WTC11 (cell line): ENCODE data around the gene RRP12. TPM values are rescaled to one million over a fixed set of nuclear protein-coding genes. Genes with fewer than 3 reads are reported as not detected.

ENCODE experiments used
- ATAC-seq: fragments of 200-7000 bp; cut with Tn5 transposase; 2 replicates; pipeline ENCODE4 v1.10.0; 2021; ENCODE audit warnings: mild to moderate bottlenecking, moderate library complexity
- CTCF ChIA-PET: fragments of 300-600 bp; sonication (Branson Sonifier 250); formaldehyde crosslinking; loops from one replicate; lab custom pipeline; 2021; ENCODE audit warnings: antibody characterized with exemption; lab: Charles Lee
- POLR2A ChIA-PET: fragments of 350-600 bp; sonication (Branson Sonifier 250); formaldehyde crosslinking; loops from one replicate; lab custom pipeline; 2021; ENCODE audit warnings: antibody characterized with exemption; lab: Charles Lee
- DNase-seq: peaks from one replicate; pipeline ENCODE4 v3.0.0; 2021; ENCODE audit warnings: low spot score
- H3K27ac Mint-ChIP-seq: 2 replicates; pipeline ENCODE4 v1.8.0; 2021; ENCODE audit warnings: mixed read lengths
- H3K27me3 Mint-ChIP-seq: 2 replicates; pipeline ENCODE4 v1.8.0; 2021; ENCODE audit warnings: low read depth, mild to moderate bottlenecking, moderate library complexity, mixed read lengths
- H3K36me3 Mint-ChIP-seq: 2 replicates; pipeline ENCODE4 v1.8.0; 2021; ENCODE audit warnings: mixed read lengths
- H3K4me1 Mint-ChIP-seq: 2 replicates; pipeline ENCODE4 v1.8.0; 2022; ENCODE audit warnings: mixed read lengths
- H3K4me3 Mint-ChIP-seq: 2 replicates; pipeline ENCODE4 v1.8.0; 2021; ENCODE audit warnings: mild to moderate bottlenecking, moderate library complexity, mixed read lengths
- H3K9me3 Mint-ChIP-seq: 2 replicates; pipeline ENCODE4 v1.8.0; 2021; ENCODE audit warnings: mixed read lengths
- ATF1 ChIP-seq: sonication (generic); formaldehyde crosslinking; IDR thresholded peaks from 2 replicates; pipeline ENCODE4 v1.8.1; 2023; ENCODE audit warnings: mild to moderate bottlenecking, moderate library complexity, missing genetic modification reagents
- CREB1 ChIP-seq: sonication (generic); formaldehyde crosslinking; IDR thresholded peaks from 2 replicates; pipeline ENCODE4 v1.8.0; 2023; ENCODE audit warnings: mild to moderate bottlenecking, missing genetic modification reagents
- CREM ChIP-seq: sonication (generic); formaldehyde crosslinking; IDR thresholded peaks from 2 replicates; pipeline ENCODE4 v1.8.1; 2022; ENCODE audit warnings: mild to moderate bottlenecking, missing genetic modification reagents, moderate library complexity
- E2F1 ChIP-seq: sonication (generic); formaldehyde crosslinking; IDR thresholded peaks from 2 replicates; pipeline ENCODE4 v1.8.0; 2022; ENCODE audit warnings: mild to moderate bottlenecking, missing genetic modification reagents
- EMX1 ChIP-seq: fragments of 250-450 bp; sonication (Bioruptor Pico); IDR thresholded peaks from 2 replicates; pipeline ENCODE4 v1.8.0; 2021; ENCODE audit warnings: mild to moderate bottlenecking
- FOXJ3 ChIP-seq: sonication (generic); formaldehyde crosslinking; IDR thresholded peaks from 2 replicates; pipeline ENCODE4 v1.9.0; 2021; ENCODE audit warnings: missing genetic modification reagents, mild to moderate bottlenecking, borderline replicate concordance
- FOXK1 ChIP-seq: sonication (generic); formaldehyde crosslinking; IDR thresholded peaks from 2 replicates; pipeline ENCODE4 v1.8.0; 2022; ENCODE audit warnings: mild to moderate bottlenecking, moderate library complexity, missing genetic modification reagents
- FOXP1 ChIP-seq: sonication (generic); formaldehyde crosslinking; IDR thresholded peaks from 2 replicates; pipeline ENCODE4 v1.8.0; 2022; ENCODE audit warnings: missing genetic modification reagents, mild to moderate bottlenecking, moderate library complexity, borderline replicate concordance
- GABPB1 ChIP-seq: sonication (generic); formaldehyde crosslinking; IDR thresholded peaks from 2 replicates; pipeline ENCODE4 v1.8.1; 2023; ENCODE audit warnings: mild to moderate bottlenecking, missing genetic modification reagents
- GRHL2 ChIP-seq: fragments of 250-450 bp; sonication (Bioruptor Pico); IDR thresholded peaks from 2 replicates; pipeline ENCODE4 v1.8.0; 2022; ENCODE audit warnings: mild to moderate bottlenecking, moderate library complexity; ENCODE audit not compliant: insufficient replicate concordance, severe bottlenecking
- GTF2I ChIP-seq: fragments of 250-450 bp; sonication (Bioruptor Pico); conservative IDR thresholded peaks from 2 replicates; pipeline ENCODE4 v1.4.0; 2021; ENCODE audit warnings: mild to moderate bottlenecking
- HMGXB4 ChIP-seq: sonication (generic); formaldehyde crosslinking; IDR thresholded peaks from 2 replicates; pipeline ENCODE4 v1.8.1; 2023; ENCODE audit warnings: mild to moderate bottlenecking, moderate library complexity, missing genetic modification reagents
- KAT7 ChIP-seq: sonication (generic); formaldehyde crosslinking; IDR thresholded peaks from 2 replicates; pipeline ENCODE4 v1.8.1; 2023; ENCODE audit warnings: missing genetic modification reagents, mild to moderate bottlenecking, borderline replicate concordance
- MXD4 ChIP-seq: fragments of 250-450 bp; sonication (Bioruptor Pico); IDR thresholded peaks from 2 replicates; pipeline ENCODE4 v1.8.0; 2021; ENCODE audit warnings: mild to moderate bottlenecking, moderate library complexity, borderline replicate concordance
- MYBL2 ChIP-seq: sonication (generic); formaldehyde crosslinking; IDR thresholded peaks from 2 replicates; pipeline ENCODE4 v1.8.1; 2023; ENCODE audit warnings: mild to moderate bottlenecking, moderate library complexity, missing genetic modification reagents
- NR2C2 ChIP-seq: sonication (generic); formaldehyde crosslinking; IDR thresholded peaks from 2 replicates; pipeline ENCODE4 v1.8.0; 2022; ENCODE audit warnings: mild to moderate bottlenecking, missing genetic modification reagents
- RELA ChIP-seq: sonication (generic); formaldehyde crosslinking; IDR thresholded peaks from 2 replicates; pipeline ENCODE4 v1.8.1; 2022; ENCODE audit warnings: missing genetic modification reagents, mild to moderate bottlenecking, borderline replicate concordance
- SMAD4 ChIP-seq: sonication (generic); formaldehyde crosslinking; IDR thresholded peaks from 2 replicates; pipeline ENCODE4 v1.8.0; 2022; ENCODE audit warnings: mild to moderate bottlenecking, missing genetic modification reagents
- SOX15 ChIP-seq: fragments of 250-450 bp; sonication (Bioruptor Pico); IDR thresholded peaks from 2 replicates; pipeline ENCODE4 v1.9.0; 2021; ENCODE audit warnings: mild to moderate bottlenecking
- SP1 ChIP-seq: sonication (generic); formaldehyde crosslinking; conservative IDR thresholded peaks from 2 replicates; pipeline ENCODE4 v1.8.1; 2022; ENCODE audit warnings: missing genetic modification reagents
- ZNF423 ChIP-seq: fragments of 250-450 bp; sonication (Bioruptor Pico); IDR thresholded peaks from 2 replicates; pipeline ENCODE4 v2.1.2; 2022; ENCODE audit warnings: mild to moderate bottlenecking, moderate library complexity
- ZNF671 ChIP-seq: fragments of 250-450 bp; sonication (Bioruptor Pico); IDR thresholded peaks from 2 replicates; pipeline ENCODE4 v1.8.0; 2021; ENCODE audit warnings: mild to moderate bottlenecking
- total RNA-seq: library from RNA; stranded (reverse); gene quantifications from 3 replicates; pipeline ENCODE4 v1.2.3, GENCODE V29; 2021
- TF ChIP-seq, protein P1 (sequence below): sonication (generic); formaldehyde crosslinking; IDR thresholded peaks from 2 replicates; pipeline ENCODE4 v1.8.1; 2022; ENCODE audit warnings: low read depth, mild to moderate bottlenecking, moderate library complexity, missing genetic modification reagents, borderline replicate concordance
- TF ChIP-seq, protein P2 (sequence below): fragments of 250-450 bp; sonication (Bioruptor Pico); IDR thresholded peaks from 2 replicates; pipeline ENCODE4 v1.9.0; 2021; ENCODE audit warnings: moderate library complexity, mild to moderate bottlenecking, inconsistent platforms, borderline replicate concordance
- TF ChIP-seq, protein P3 (sequence below): fragments of 250-450 bp; sonication (Bioruptor Pico); IDR thresholded peaks from 2 replicates; pipeline ENCODE4 v1.9.0; 2021; ENCODE audit warnings: mild to moderate bottlenecking
- TF ChIP-seq, protein P4 (sequence below): sonication (generic); formaldehyde crosslinking; IDR thresholded peaks from 2 replicates; pipeline ENCODE4 v1.8.0; 2022; ENCODE audit warnings: mild to moderate bottlenecking, missing genetic modification reagents
- TF ChIP-seq, protein P5 (sequence below): fragments of 250-450 bp; sonication (Bioruptor Pico); IDR thresholded peaks from 2 replicates; pipeline ENCODE4 v2.1.2; 2022; ENCODE audit warnings: mild to moderate bottlenecking, moderate library complexity
- TF ChIP-seq, protein P6 (sequence below): fragments of 200-600 bp; IDR thresholded peaks from 2 replicates; pipeline ENCODE4 v1.8.0; 2022; ENCODE audit warnings: antibody characterized with exemption

The RRP12 gene
- total RNA-seq, 1 experiment from 2014 or later = 56.6 TPM

- TF ChIP-seq ZNF423 (no peak), MXD4 (CRISPR knock-in tag) (no peak), NR2C2 (CRISPR knock-in tag) (no peak), FOXJ3 (no peak), ATF1 (no peak), EMX1 (CRISPR knock-in tag) (no peak), E2F1 (CRISPR knock-in tag) (no peak), FOXK1 (CRISPR knock-in tag) (no peak), FOXP1 (CRISPR knock-in tag) (no peak)
- TF ChIP-seq, protein P1, sequence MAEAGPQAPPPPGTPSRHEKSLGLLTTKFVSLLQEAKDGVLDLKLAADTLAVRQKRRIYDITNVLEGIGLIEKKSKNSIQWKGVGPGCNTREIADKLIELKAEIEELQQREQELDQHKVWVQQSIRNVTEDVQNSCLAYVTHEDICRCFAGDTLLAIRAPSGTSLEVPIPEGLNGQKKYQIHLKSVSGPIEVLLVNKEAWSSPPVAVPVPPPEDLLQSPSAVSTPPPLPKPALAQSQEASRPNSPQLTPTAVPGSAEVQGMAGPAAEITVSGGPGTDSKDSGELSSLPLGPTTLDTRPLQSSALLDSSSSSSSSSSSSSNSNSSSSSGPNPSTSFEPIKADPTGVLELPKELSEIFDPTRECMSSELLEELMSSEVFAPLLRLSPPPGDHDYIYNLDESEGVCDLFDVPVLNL (CRISPR knock-in tag) = no peak
- TF ChIP-seq, protein P2, sequence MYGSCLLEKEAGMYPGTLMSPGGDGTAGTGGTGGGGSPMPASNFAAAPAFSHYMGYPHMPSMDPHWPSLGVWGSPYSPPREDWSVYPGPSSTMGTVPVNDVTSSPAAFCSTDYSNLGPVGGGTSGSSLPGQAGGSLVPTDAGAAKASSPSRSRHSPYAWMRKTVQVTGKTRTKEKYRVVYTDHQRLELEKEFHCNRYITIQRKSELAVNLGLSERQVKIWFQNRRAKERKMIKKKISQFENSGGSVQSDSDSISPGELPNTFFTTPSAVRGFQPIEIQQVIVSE (CRISPR knock-in tag) = no peak
- TF ChIP-seq, all 79 proteins: peak for 0
- H3K4me1 Mint-ChIP-seq = peaks cover 13% of the 10 kb centered on the region
- H3K27me3 Mint-ChIP-seq = no peaks in the 10 kb centered on the region
- ChIA-PET POLR2A (no interaction called here), CTCF (interaction anchor here (1.5 kb wide), 1 partner anchor 15 kb away, joined by 5 read pairs; no protein-coding TSS in a partner anchor)
- H3K27ac Mint-ChIP-seq = no peak overlapping the region
- DNase-seq (no peak), ATAC-seq (no peak)
- H3K9me3 Mint-ChIP-seq = no peaks in the 10 kb centered on the region
- H3K4me3 Mint-ChIP-seq = no peak overlapping the region
- H3K36me3 Mint-ChIP-seq = no peaks in the 10 kb centered on the region
These were observed 2.9 kb upstream of the RRP12 start for GRCh38 chr10:97404044-97404443.

DNA sequence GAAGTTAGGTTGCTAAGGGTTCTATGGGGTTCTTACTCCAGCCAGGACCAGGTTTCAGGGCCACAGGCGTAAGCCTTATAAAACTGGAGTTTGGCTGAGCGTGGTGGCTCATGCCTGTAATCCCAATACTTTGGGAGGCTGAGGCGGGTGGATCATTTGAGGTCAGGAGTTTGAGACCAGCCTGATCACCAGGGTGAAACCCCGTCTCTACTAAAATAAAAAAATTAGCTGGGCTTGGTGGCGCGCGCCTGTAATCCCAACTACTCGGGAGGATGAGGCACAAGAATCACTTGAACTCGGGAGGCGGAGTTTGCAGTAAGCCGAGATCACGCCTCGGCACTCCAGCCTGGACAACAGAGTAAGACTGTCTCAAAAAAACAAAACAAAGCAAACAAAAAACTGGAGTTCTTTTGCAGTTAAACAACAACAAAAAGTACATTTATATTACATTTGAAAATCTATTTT, 347 bp upstream of the RRP12 start:
- peak overlapping the region; percentile 90 for H3K4me3 Mint-ChIP-seq
- POLR2A ChIA-PET = interaction anchor here (0.6 to 2.1 kb wide), 6 partner anchors 18 to 335 kb away, joined by 3 to 7 read pairs (median 4); partner anchors contain the start of genes FRAT1 and ZFYVE27
- peaks cover 8% of the 10 kb centered on the region; the same call in 1 of the 2 replicates for H3K36me3 Mint-ChIP-seq
- peaks cover 13% of the 10 kb centered on the region for H3K4me1 Mint-ChIP-seq
- no peak for DNase-seq
- CTCF ChIA-PET = interaction anchor here (0.7 to 2.5 kb wide), 18 partner anchors 17 to 328 kb away, joined by 3 to 16 read pairs (median 4); partner anchors contain the start of genes ANKRD2 and PI4K2A
- no peaks in the 10 kb centered on the region for H3K27me3 Mint-ChIP-seq
- no peaks in the 10 kb centered on the region for H3K9me3 Mint-ChIP-seq
- no peak for ATAC-seq
- peak overlapping the region; percentile 84 for H3K27ac Mint-ChIP-seq
- TF ChIP-seq CREM = 0 out of 2 replicates have a peak, but pooled peaks have one; percentile 0
- 0 out of 2 replicates have a peak, but pooled peaks have one; percentile 3 for TF ChIP-seq GABPB1 (CRISPR knock-in tag)
- TF ChIP-seq MYBL2 (CRISPR knock-in tag) = no peak
- no peak for TF ChIP-seq CREB1 (CRISPR knock-in tag)
- no peak for TF ChIP-seq HMGXB4 (CRISPR knock-in tag)
- no peak for TF ChIP-seq SP1 (CRISPR knock-in tag)
- TF ChIP-seq SMAD4 (CRISPR knock-in tag) = no peak
- TF ChIP-seq KAT7 (CRISPR knock-in tag) = no peak
- TF ChIP-seq, protein P3, sequence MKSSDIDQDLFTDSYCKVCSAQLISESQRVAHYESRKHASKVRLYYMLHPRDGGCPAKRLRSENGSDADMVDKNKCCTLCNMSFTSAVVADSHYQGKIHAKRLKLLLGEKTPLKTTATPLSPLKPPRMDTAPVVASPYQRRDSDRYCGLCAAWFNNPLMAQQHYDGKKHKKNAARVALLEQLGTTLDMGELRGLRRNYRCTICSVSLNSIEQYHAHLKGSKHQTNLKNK (CRISPR knock-in tag) = no peak
- no peak for TF ChIP-seq ATF1
- TF ChIP-seq, protein P4, sequence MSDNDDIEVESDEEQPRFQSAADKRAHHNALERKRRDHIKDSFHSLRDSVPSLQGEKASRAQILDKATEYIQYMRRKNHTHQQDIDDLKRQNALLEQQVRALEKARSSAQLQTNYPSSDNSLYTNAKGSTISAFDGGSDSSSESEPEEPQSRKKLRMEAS (CRISPR knock-in tag) = no peak; the same call in 1 of the 2 replicates
- TF ChIP-seq, protein P5, sequence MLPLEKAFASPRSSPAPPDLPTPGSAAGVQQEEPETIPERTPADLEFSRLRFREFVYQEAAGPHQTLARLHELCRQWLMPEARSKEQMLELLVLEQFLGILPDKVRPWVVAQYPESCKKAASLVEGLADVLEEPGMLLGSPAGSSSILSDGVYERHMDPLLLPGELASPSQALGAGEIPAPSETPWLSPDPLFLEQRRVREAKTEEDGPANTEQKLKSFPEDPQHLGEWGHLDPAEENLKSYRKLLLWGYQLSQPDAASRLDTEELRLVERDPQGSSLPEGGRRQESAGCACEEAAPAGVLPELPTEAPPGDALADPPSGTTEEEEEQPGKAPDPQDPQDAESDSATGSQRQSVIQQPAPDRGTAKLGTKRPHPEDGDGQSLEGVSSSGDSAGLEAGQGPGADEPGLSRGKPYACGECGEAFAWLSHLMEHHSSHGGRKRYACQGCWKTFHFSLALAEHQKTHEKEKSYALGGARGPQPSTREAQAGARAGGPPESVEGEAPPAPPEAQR = no peak
- 0 out of 2 replicates have a peak, but pooled peaks have one; percentile 14 for TF ChIP-seq GTF2I (CRISPR knock-in tag)
- no peak for TF ChIP-seq ZNF671 (CRISPR knock-in tag)
- TF ChIP-seq, protein P6, sequence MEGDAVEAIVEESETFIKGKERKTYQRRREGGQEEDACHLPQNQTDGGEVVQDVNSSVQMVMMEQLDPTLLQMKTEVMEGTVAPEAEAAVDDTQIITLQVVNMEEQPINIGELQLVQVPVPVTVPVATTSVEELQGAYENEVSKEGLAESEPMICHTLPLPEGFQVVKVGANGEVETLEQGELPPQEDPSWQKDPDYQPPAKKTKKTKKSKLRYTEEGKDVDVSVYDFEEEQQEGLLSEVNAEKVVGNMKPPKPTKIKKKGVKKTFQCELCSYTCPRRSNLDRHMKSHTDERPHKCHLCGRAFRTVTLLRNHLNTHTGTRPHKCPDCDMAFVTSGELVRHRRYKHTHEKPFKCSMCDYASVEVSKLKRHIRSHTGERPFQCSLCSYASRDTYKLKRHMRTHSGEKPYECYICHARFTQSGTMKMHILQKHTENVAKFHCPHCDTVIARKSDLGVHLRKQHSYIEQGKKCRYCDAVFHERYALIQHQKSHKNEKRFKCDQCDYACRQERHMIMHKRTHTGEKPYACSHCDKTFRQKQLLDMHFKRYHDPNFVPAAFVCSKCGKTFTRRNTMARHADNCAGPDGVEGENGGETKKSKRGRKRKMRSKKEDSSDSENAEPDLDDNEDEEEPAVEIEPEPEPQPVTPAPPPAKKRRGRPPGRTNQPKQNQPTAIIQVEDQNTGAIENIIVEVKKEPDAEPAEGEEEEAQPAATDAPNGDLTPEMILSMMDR = no peak
- TF ChIP-seq RELA (CRISPR knock-in tag) = no peak
- TF ChIP-seq GRHL2 (CRISPR knock-in tag) = no peak
- TF ChIP-seq SOX15 (CRISPR knock-in tag) = no peak
